ENCODE results near the gene KRT81.

- TF ChIP-seq POLR2A (IDR thresholded peaks at IDR 0.05; ENCODE audit: low read length) (no peak), GATA1 (IDR thresholded peaks at IDR 0.05; ENCODE audit: low read depth, low read length) (no peak)
These were observed 27.1 kb upstream of the KRT81 start for GRCh38 chr12:52318241-52318990.

Data from erythroblast (primary cell).